Measurements from ENCODE around the gene APOL2. TPM values are rescaled to one million over a fixed set of nuclear protein-coding genes. Genes with fewer than 3 reads are reported as not detected.
A peak's percentile ranks its signal among the peaks of the same experiment; 100 is the strongest.
"Not testable (repeated sequence)": the region's sequence is repeated elsewhere in the genome, so short reads cannot be mapped to it uniquely, and the experiment has no call there.

Gene APOL2
- total RNA-seq, 4 donors from 2014 or later, result 3.8 to 142 (median 47.8) TPM

DNA sequence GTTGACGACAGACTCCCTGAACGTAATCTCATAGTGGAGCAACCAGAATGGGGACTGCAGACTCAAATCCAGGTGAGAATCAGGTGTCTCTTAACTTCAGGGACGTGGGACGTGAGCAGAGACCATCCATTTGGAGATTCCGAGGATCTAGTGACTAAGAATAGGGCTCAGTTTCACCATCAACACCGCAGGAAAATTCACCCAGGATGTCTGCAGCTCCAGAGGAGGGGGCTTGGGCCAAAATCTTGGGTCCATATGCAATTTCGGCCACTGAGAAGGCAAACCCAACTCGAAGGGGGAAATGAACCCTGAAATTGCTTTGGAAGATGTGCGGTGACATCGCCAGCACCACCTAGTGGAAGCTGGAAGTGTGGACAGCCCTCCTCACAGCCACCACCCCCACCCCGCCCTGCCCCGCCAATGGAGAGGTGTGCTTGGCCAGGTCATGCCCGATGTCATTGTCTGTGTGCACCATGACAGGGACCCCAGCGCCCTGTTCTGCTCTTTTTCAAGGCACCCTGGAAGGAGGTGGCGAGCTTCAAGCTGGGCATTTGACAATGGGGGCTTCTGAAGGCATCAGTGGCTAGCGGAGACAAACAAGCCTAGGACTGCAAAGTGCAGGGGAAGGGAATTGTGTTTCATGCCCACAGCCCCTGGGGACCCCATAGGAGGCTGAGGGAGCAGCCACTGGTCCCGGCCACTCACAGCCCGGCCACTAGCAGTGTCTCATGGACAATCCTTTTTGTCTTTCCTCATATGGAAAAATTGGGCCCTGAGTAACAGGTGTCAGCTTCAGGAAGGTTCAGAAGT is 38.4 kb upstream of the APOL2 start:
- in situ Hi-C loops (cut with MboI; ENCODE audit: low pct_ligation_motif_present in 1 of 4, low pct_unique_long_range_greater_than_20kb in 1 of 4, low sequenced_read_pairs in 3 of 4) (no loop called here), intact Hi-C loops (cut with DNase I; ENCODE audit: low total_unique reads) (loop anchor here (5.0 kb wide), 1 partner anchor 85 kb away; no protein-coding TSS in a partner anchor)
- TF ChIP-seq, protein P1, sequence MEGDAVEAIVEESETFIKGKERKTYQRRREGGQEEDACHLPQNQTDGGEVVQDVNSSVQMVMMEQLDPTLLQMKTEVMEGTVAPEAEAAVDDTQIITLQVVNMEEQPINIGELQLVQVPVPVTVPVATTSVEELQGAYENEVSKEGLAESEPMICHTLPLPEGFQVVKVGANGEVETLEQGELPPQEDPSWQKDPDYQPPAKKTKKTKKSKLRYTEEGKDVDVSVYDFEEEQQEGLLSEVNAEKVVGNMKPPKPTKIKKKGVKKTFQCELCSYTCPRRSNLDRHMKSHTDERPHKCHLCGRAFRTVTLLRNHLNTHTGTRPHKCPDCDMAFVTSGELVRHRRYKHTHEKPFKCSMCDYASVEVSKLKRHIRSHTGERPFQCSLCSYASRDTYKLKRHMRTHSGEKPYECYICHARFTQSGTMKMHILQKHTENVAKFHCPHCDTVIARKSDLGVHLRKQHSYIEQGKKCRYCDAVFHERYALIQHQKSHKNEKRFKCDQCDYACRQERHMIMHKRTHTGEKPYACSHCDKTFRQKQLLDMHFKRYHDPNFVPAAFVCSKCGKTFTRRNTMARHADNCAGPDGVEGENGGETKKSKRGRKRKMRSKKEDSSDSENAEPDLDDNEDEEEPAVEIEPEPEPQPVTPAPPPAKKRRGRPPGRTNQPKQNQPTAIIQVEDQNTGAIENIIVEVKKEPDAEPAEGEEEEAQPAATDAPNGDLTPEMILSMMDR (IDR thresholded peaks at IDR 0.05), result peak; percentile 75 to 86 (median 81)
- no peak for TF ChIP-seq EP300 (IDR thresholded peaks at IDR 0.05; ENCODE audit: low read depth)
- peak in 1 of 3 donors; percentile 23 for TF ChIP-seq POLR2AphosphoS5 (IDR thresholded peaks at IDR 0.05)
- TF ChIP-seq POLR2A (IDR thresholded peaks at IDR 0.05), result no peak
- Histone ChIP-seq H3K27ac (peak overlapping the region in 2 of 4 donors; percentile 29 to 56), H3K4me3 (no peak overlapping the region), H3K36me3 (peaks cover 0 to 19% (median 9%) of the 10 kb centered on the region in 4 donors), H3K4me1 (peaks cover 0 to 10% (median 5%) of the 10 kb centered on the region in 4 donors), H3K9me3 (no peaks in the 10 kb centered on the region), H3K27me3 (no peaks in the 10 kb centered on the region)
- WGBS, 2 donors (ENCODE audit: low coverage in 1 of 2), result 20 to 44% methylated on average over 2 to 12 of the region's 18 CpGs
- DNase-seq, result peak; percentile 68

DNA sequence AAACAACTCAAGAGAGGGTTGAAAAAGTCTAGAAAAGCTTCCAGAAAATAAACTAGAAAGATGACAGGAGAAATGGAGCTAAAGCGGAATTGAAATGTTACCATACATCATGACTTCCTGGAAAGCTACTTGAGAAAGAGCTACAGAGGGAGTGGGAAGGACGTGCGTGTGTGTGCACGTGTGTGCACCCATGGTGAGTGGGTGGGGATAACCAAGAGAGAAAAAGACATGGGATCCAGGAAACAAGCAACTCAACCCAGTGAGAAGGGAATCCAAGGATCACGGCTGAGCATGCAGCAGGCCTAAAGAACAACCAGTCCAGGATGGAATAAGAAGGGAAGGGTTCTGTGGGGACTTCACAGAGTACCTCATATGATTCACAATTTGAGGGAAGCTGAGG is 35.2 kb upstream of the APOL2 start:
- Histone ChIP-seq H3K27me3 (no peaks in the 10 kb centered on the region), H3K36me3 (no peaks in the 10 kb centered on the region), H3K27ac (no peak overlapping the region), H3K4me3 (no peak overlapping the region), H3K9me3 (no peaks in the 10 kb centered on the region), H3K4me1 (peaks cover 0 to 10% (median 5%) of the 10 kb centered on the region in 4 donors)
- TF ChIP-seq, protein P1 (IDR thresholded peaks at IDR 0.05), result no peak
- no peak for TF ChIP-seq POLR2AphosphoS5 (IDR thresholded peaks at IDR 0.05)
- TF ChIP-seq EP300 (IDR thresholded peaks at IDR 0.05; ENCODE audit: low read depth), result no peak
- TF ChIP-seq POLR2A (IDR thresholded peaks at IDR 0.05), result no peak
- WGBS, 2 donors (ENCODE audit: low coverage in 1 of 2), result 83% methylated on average over 5 of the region's 5 CpGs
- in situ Hi-C loops (cut with MboI; ENCODE audit: low pct_ligation_motif_present in 1 of 4, low pct_unique_long_range_greater_than_20kb in 1 of 4, low sequenced_read_pairs in 3 of 4), result no loop called here
- intact Hi-C loops (cut with DNase I; ENCODE audit: low total_unique reads), result no loop called here
- no peak for DNase-seq

DNA sequence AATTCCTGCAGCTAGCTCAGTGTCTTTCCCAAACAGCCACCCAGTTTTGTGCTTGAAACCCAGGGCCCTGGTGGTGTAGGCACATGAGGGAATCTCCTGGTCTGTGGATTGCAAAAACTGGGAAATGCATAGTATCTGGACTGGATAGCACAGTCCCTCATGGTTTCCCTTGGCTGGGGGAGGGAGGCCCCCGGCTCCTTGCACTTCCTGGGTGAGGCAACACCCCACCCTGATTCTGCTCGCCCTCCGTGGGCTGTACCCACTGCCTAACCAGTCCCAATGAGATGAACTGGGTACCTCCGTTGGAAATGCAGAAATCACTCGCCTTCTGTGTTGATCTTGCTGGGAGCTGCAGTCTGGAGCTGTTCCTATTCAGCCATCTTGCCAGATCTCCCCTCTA is 32.6 kb upstream of the APOL2 start:
- H3K4me3 ChIP-seq; H3K27me3 ChIP-seq; H3K9me3 ChIP-seq; intact Hi-C loops (cut with DNase I; ENCODE audit: low total_unique reads); in situ Hi-C loops (cut with MboI; ENCODE audit: low pct_ligation_motif_present in 1 of 4, low pct_unique_long_range_greater_than_20kb in 1 of 4, low sequenced_read_pairs in 3 of 4); H3K27ac ChIP-seq; H3K4me1 ChIP-seq; H3K36me3 ChIP-seq; DNase-seq: not testable (repeated sequence)
- 80 to 86% methylated on average over 3 to 5 of the region's 5 CpGs for WGBS, 2 donors (ENCODE audit: low coverage in 1 of 2)

DNA sequence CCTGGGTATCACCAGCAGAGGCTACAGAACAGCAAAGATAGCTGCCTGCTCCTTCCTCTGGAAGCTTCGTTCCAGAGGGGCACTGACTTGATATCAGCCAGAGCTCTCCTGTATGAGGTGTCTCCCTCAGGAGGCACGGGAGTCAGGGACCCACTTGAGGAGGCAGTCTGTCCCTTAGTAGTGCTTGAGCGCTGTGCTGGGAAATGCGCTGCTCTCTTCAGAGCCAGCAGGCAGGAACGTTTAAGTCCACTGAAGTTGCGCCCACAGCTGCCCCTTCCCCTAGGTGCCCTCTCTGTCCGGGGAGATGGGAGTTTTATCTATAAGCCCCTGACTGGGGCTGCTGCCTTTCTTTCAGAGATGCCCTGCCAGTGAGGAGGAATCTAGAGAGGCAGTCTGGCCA is 31.9 kb upstream of the APOL2 start:
- H3K4me3 ChIP-seq; in situ Hi-C loops (cut with MboI; ENCODE audit: low pct_ligation_motif_present in 1 of 4, low pct_unique_long_range_greater_than_20kb in 1 of 4, low sequenced_read_pairs in 3 of 4); H3K36me3 ChIP-seq; H3K4me1 ChIP-seq; DNase-seq; intact Hi-C loops (cut with DNase I; ENCODE audit: low total_unique reads); H3K9me3 ChIP-seq; H3K27ac ChIP-seq; H3K27me3 ChIP-seq: not testable (repeated sequence)
- WGBS, 2 donors (ENCODE audit: low coverage in 1 of 2), result 87% methylated on average over 7 of the region's 7 CpGs; no CpG with 5 or more reads in 1 of the 2 donors

DNA sequence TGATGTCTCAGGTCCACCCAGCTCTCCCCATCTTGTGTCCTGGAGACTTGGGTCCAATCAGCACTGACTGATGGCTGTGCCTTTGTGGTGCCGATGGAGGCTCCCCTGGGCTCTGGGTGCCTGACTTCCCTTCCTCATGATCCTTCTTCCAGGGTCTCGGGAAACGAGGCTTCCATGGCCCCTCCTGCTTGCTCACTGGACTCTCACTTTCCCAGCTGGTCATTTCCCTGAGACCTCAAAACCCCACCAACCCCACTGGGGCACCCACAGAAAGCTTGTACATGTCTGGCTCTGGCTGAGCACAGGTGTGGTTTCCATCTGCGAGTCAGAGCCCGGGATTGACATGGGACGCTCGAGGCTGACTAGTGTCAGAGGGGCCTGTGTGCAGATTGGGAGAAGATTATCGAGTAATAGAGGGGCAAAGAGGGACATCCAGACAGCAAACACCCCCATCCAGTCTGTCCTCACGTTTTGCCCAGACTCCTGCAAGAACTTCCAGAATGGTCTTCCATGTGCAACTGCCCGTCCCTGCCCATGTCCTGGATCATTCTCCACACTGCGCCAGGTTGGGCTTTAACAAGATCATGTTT is 28.7 kb upstream of the APOL2 start:
- WGBS, 2 donors (ENCODE audit: low coverage in 1 of 2), result 93 to 100% methylated on average over 2 to 11 of the region's 11 CpGs
- Histone ChIP-seq H3K4me1 (no peaks in the 10 kb centered on the region), H3K27me3 (no peaks in the 10 kb centered on the region), H3K4me3 (no peak overlapping the region), H3K36me3 (no peaks in the 10 kb centered on the region), H3K27ac (no peak overlapping the region), H3K9me3 (no peaks in the 10 kb centered on the region)
- TF ChIP-seq POLR2A (IDR thresholded peaks at IDR 0.05) (no peak), EP300 (IDR thresholded peaks at IDR 0.05; ENCODE audit: low read depth) (no peak), POLR2AphosphoS5 (IDR thresholded peaks at IDR 0.05) (no peak)
- TF ChIP-seq, protein P1 (IDR thresholded peaks at IDR 0.05), result no peak
- in situ Hi-C loops (cut with MboI; ENCODE audit: low pct_ligation_motif_present in 1 of 4, low pct_unique_long_range_greater_than_20kb in 1 of 4, low sequenced_read_pairs in 3 of 4), result no loop called here
- intact Hi-C loops (cut with DNase I; ENCODE audit: low total_unique reads), result no loop called here
- DNase-seq, result no peak

Measured in transverse colon (tissue), 4 donors.